HG03575 (cell line): ENCODE measurements around the gene TMEM245.

Source experiments
- ATAC-seq: cut with Tn5 transposase; IDR thresholded peaks from one replicate; pipeline ENCODE4 v1.9.1; 2021; ENCODE audit not compliant: unreplicated experiment, insufficient number of reproducible peaks, low FRiP score; ENCODE audit errors: extremely low read depth

Gene TMEM245

GRCh38 chr9:109037946-109038715 lies 81.6 kb downstream of the TMEM245 start:
- ATAC-seq, result no peak

- ATAC-seq, result no peak
Observed at GRCh38 chr9:109036744-109037680, 82.7 kb downstream of the TMEM245 start.

- ATAC-seq, result no peak
Observed at GRCh38 chr9:109035684-109036423, 83.9 kb downstream of the TMEM245 start.

DNA sequence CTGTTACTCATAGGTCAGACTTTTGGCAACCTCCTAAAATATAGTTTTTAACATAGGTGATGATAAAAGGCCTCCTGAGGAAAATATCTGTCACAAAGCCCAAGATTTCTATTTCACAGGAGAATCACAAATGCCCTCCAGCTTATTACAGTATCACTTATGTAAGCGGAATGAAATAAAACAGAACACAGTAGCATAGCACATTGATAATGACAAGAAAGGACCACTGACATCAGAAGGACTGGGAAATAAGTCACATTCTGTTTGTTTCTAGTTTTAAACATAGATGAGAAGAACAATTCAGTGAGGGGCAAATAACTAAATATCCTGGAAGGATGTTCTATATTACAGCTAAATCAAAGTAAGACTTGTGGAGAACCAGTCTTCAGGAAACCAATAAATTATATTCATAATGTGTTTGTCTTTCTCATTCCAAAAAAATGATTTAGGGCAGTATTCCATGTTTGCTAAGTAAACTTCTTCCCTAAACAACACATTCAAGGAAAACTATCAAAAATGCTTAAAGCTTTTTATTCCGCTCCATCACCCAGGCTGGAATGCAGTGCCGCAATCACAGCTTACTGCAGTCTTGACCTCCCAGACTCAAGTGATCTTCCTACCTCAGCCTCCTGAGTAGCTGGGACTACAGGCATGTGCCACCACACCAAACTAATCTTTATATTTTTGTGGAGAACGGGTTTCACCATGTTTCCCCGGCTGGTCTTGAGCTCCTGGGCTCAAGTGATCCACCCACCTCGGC lies 85.6 kb downstream of the TMEM245 start:
- ATAC-seq, result no peak

- ATAC-seq, result no peak
Observed at GRCh38 chr9:109031241-109031640, 88.5 kb downstream of the TMEM245 start.

GRCh38 chr9:109030426-109030825 lies 89.3 kb downstream of the TMEM245 start:
- ATAC-seq, result no peak

DNA sequence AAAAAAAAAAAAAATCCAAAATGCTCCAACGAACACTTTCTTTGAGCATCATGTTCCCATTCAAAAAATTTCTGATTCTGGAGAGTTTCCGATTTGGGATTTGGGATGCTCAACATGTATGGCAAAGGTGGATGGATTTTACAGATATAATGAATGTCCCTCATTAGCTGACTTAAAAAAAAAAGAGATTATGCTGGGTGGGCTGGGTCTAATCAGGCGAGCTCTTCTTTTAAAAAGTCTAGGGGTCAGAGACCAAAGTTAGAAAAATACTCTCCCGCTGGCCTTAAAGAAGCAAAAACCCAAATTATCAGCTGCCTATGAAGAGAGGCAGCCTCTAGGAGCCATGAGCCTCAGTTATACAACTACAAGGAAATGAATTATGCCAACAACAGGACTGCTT lies 91.3 kb downstream of the TMEM245 start:
- ATAC-seq, result no peak

DNA sequence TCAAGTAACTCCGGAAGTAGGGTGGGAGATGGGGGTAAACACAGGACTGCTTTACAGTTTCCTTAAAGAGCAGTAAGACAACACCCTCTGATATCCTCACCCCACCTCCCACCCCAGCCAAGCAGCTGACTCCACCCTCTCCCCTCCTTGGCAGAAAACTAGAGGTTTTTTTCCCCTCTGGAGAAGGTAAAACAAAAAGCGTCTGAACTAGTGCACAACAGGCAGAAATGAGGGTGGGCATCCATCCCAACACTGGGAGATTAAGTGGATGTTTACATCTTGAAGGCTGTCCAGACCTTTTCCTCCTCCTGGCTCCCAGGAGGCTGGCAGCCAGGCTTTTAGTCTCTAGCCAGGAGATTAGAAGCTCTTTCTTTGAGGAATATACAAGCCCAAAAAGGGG lies 92.6 kb downstream of the TMEM245 start:
- ATAC-seq, result no peak

DNA sequence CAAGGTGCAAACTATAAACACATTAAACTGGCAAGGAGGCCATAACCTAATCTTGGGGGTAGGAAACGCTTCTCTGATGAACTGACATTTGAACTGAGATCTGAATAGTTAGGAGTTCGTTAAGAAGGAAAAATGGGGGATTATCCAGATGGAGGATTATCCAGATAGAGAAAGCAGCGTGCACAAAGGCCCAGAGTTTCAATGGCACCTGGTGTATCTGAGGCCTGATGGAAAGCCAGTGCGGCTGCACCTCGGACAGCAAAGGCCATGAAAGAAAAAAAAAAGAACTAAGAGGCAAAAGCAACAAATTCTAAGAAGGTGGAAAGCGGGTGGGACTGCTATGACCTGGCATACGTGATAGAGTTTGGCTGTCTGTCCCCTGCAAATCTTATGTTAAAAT lies 93.4 kb downstream of the TMEM245 start:
- ATAC-seq, result no peak

DNA sequence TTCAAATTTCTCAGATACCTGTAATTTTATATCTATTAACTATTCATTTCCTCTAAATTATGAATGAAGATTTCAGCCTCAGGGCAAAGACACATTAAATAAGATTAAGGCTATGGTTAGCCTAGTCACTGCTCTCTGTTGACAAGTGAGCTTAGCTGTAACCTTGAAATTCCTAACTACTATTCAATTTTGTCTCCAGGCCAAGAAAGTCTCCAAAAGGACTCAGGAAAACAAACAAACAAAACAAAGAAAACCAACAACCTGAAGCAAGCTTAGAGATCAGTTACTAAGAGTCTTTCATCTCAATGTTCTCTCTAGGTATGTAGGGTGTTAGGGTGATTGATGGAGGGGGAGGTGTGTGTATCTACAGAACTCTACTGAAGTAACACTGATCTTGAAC lies 96.9 kb downstream of the TMEM245 start:
- no peak for ATAC-seq

DNA sequence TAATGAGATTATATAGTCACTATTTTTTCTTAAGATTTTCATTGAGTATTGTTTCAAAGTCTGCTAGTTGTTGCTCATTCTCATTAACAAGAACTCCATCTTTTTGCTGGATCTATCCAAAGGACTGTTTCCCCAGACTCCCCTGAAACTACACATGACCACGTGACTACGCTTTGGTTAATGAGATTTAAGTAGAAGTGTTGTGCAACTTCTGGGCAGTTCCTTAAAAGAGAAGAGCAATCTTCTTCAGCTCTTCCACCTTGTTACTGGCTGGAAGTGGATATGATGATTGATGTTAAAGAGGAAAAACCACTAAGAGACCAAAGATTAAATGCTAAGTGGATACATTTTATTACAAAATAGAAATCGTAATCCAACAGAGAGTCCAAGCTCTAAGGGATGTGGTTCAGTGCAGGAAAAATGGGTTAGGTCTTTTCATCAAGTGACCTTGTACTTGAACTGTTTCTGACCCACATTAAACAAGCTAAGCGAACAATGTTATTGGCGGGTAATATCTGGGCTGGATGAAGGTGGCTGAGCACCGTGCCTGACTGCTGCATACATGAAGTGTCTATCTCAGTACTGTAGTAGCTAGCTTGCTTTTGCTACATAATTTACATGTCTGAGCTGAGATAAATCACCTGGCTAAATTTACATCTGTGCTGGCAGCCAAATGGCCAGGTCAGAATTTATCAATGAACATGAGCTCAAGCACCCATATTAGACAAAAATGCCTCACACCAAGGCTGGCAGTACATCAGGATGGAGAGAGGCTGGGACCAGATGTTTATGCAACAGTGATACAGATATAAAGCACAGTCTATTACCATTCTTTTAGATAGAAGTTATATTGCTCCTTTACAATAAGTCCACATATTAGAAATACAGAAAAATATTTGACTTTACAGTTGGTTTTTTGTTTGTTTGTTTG lies 98.9 kb downstream of the TMEM245 start:
- no peak for ATAC-seq

GRCh38 chr9:109020113-109020512 lies 99.6 kb downstream of the TMEM245 start:
- no peak for ATAC-seq

DNA sequence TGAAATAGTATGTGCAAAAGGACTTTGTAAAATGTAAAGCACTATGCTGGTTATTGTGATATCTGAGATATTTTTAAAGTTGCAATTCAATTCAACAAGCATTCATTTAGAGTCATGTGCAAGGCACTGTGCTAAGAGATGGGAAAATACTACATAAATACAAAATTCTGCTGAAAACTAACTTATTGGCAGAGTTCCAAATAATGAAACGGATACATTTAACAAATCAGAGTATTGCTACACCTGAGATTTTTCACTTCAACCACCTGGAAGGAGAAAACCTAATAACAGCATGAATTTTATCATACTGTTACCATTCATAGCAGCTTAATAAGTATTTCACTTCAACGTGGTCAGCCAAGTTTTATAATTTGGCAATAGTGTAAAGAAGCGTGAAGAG lies 100.3 kb downstream of the TMEM245 start:
- no peak for ATAC-seq

DNA sequence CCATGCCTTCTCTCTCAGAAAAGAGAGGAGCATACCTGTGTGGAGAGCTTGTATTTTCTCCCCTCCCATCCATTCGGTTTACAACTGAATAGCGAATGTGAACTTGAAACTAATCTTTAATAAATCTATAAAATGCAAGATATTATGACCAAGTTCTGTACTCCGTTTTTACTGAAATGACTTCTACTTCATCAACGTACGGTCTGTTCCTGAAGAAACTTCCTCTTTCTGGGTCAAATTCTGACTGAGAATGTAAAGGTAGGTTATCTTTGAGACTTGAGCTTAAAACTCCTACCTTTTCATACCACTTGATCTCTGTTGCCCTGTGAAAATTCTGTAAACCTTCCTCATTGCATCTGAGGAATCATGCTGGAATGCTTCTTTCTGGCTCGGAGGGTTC lies 102.3 kb downstream of the TMEM245 start:
- no peak for ATAC-seq

DNA sequence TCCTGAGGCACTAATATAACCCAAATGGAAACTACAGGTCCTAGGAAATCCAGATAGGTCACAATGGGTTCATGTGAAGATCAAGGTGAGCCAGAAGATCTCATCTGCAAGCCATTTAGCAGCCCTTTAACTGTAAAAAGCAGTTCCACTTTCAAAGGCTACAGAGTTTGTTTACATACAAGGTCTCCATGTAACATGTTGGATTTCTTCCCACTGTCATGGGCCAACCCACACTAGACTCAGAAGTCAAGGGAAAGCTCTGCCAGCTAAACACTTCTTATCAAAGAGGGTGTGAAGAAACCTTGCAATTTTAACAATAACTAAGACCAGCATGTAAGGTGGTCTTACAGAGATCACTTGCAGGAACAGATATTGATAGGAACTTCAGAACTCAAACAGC lies 102.7 kb downstream of the TMEM245 start:
- no peak for ATAC-seq

DNA sequence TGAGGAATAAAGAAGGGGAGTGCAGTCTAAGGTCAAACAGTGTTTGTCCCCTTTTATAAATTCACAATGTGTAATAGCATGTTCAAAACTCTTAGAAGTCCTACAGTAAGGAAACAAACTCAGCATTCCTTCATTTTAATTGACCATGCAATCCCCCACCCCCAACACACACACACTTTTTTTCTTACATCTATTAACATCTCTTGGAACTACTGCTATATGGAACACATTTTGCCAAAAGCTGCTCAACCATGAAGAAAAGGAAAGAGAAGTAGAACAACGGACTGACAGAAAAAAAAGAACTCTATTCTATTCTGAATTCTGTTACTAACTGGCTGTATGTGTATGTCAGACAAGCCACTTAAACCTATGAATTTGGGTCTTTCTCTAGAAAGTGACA lies 103.6 kb downstream of the TMEM245 start:
- ATAC-seq, result no peak

- no peak for ATAC-seq
Observed at GRCh38 chr9:109014608-109015280, 105.0 kb downstream of the TMEM245 start.
